ENCODE data around the gene GRIK3.

GRIK3 gene

GRCh38 chr1:37042506-37042905 lies 8.2 kb upstream of the GRIK3 start:
- DNase-seq = no peak

- no peak for DNase-seq
Measured at GRCh38 chr1:37041483-37041882, 7.2 kb upstream of the GRIK3 start.

- DNase-seq = no peak
Measured at GRCh38 chr1:37040773-37041172, 6.5 kb upstream of the GRIK3 start.

- no peak for DNase-seq
Measured at GRCh38 chr1:37040261-37040660, 5.9 kb upstream of the GRIK3 start.

GRCh38 chr1:37038227-37039093 lies 4.1 kb upstream of the GRIK3 start:
- DNase-seq = no peak

GRCh38 chr1:37037690-37038089 lies 3.4 kb upstream of the GRIK3 start:
- no peak for DNase-seq

GRCh38 chr1:37036667-37037053 lies 2.3 kb upstream of the GRIK3 start:
- DNase-seq = no peak

GRCh38 chr1:37035796-37036666 lies 1.7 kb upstream of the GRIK3 start:
- DNase-seq = no peak

GRCh38 chr1:37035014-37035691 lies 838 bp upstream of the GRIK3 start:
- DNase-seq = no peak

GRCh38 chr1:37033355-37034101 lies 787 bp downstream of the GRIK3 start:
- no peak for DNase-seq

- DNase-seq = no peak
Measured at GRCh38 chr1:37032660-37033354, 1.5 kb downstream of the GRIK3 start.

- DNase-seq = no peak
Measured at GRCh38 chr1:37031871-37032270, 2.4 kb downstream of the GRIK3 start.

- no peak for DNase-seq
Measured at GRCh38 chr1:37031429-37031828, 2.9 kb downstream of the GRIK3 start.

- no peak for DNase-seq
Measured at GRCh38 chr1:37028981-37029617, 5.2 kb downstream of the GRIK3 start.

- DNase-seq = no peak
Measured at GRCh38 chr1:37021502-37021901, 12.8 kb downstream of the GRIK3 start.

GRCh38 chr1:37020653-37021277 lies 13.6 kb downstream of the GRIK3 start:
- no peak for DNase-seq

GRCh38 chr1:37018510-37018909 lies 15.8 kb downstream of the GRIK3 start:
- DNase-seq = no peak

GRCh38 chr1:37017720-37018119 lies 16.6 kb downstream of the GRIK3 start:
- DNase-seq = no peak

GRCh38 chr1:37016121-37016520 lies 18.2 kb downstream of the GRIK3 start:
- no peak for DNase-seq

- no peak for DNase-seq
Measured at GRCh38 chr1:37015713-37016112, 18.6 kb downstream of the GRIK3 start.

- no peak for DNase-seq
Measured at GRCh38 chr1:37012226-37012625, 22.1 kb downstream of the GRIK3 start.

Measured in GF-D8 (cell line).